ENCODE results near the gene UBE2Z. TPM values are rescaled to one million over a fixed set of nuclear protein-coding genes. Genes with fewer than 3 reads are reported as not detected.

Gene UBE2Z
- total and polyA plus RNA-seq, 2 of the 13 experiments (the other 11 are each of a cell fraction or from before 2014, with no cell fraction given), result 63.2 to 122 TPM

DNA sequence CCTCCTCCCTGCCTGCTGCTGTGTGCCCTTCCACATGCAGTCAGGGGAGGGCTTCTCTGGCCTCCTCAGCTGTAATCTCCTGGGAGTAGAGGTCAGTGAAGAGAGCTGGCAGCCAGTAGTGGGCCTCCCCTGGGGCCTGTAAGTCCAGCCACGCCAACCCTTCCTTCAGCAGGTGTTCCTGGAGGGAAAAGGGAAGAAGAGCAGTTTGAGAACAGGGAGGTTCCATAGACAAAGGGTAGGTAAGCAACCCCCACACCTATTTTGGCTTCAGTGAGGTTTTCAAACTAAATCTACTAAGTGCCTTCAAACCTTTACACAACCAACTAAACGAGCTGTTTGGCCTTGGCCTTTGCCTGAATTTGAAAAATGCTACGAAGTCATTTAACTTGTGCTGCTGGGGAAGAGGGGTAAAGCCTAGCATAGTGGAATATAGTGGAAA lies 22.2 kb downstream of the UBE2Z start (continued):
- TF ChIP-seq, protein P1, sequence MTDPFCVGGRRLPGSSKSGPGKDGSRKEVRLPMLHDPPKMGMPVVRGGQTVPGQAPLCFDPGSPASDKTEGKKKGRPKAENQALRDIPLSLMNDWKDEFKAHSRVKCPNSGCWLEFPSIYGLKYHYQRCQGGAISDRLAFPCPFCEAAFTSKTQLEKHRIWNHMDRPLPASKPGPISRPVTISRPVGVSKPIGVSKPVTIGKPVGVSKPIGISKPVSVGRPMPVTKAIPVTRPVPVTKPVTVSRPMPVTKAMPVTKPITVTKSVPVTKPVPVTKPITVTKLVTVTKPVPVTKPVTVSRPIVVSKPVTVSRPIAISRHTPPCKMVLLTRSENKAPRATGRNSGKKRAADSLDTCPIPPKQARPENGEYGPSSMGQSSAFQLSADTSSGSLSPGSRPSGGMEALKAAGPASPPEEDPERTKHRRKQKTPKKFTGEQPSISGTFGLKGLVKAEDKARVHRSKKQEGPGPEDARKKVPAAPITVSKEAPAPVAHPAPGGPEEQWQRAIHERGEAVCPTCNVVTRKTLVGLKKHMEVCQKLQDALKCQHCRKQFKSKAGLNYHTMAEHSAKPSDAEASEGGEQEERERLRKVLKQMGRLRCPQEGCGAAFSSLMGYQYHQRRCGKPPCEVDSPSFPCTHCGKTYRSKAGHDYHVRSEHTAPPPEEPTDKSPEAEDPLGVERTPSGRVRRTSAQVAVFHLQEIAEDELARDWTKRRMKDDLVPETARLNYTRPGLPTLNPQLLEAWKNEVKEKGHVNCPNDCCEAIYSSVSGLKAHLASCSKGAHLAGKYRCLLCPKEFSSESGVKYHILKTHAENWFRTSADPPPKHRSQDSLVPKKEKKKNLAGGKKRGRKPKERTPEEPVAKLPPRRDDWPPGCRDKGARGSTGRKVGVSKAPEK (CRISPR knock-in tag; IDR thresholded peaks at IDR 0.05; ENCODE audit: borderline replicate concordance), result no peak
- TF ChIP-seq ZNF383 (CRISPR knock-in tag; IDR thresholded peaks at IDR 0.05; ENCODE audit: borderline replicate concordance), result no peak
- no peak for TF ChIP-seq HMG20A (CRISPR knock-in tag; IDR thresholded peaks at IDR 0.05; ENCODE audit: borderline replicate concordance)
- no peak for TF ChIP-seq HHEX (CRISPR knock-in tag; IDR thresholded peaks at IDR 0.05)
- TF ChIP-seq, protein P2, sequence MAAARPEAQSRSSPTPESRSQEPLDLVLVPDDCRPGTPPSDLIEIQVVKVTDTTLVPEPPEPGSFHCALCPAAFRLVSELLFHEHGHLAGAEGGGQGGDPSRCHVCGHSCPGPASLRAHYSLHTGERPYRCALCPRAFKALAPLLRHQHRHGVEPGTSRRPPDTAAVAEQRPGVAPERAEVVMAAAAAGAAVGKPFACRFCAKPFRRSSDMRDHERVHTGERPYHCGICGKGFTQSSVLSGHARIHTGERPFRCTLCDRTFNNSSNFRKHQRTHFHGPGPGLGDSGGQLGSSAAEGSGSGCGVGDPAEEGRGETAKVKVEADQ (CRISPR knock-in tag; IDR thresholded peaks at IDR 0.05; ENCODE audit: borderline replicate concordance), result no peak
- 0 out of 2 replicates have a peak, but pooled peaks have one; percentile 53 for TF ChIP-seq POLR2AphosphoS2 (IDR thresholded peaks at IDR 0.05; ENCODE audit: low read depth, low read length)
- TF ChIP-seq, protein P3, sequence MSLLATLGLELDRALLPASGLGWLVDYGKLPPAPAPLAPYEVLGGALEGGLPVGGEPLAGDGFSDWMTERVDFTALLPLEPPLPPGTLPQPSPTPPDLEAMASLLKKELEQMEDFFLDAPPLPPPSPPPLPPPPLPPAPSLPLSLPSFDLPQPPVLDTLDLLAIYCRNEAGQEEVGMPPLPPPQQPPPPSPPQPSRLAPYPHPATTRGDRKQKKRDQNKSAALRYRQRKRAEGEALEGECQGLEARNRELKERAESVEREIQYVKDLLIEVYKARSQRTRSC (CRISPR knock-in tag; IDR thresholded peaks at IDR 0.05; ENCODE audit: low read depth), result no peak
- TF ChIP-seq CBFB (CRISPR knock-in tag; IDR thresholded peaks at IDR 0.05), result no peak
- TF ChIP-seq, protein P4, sequence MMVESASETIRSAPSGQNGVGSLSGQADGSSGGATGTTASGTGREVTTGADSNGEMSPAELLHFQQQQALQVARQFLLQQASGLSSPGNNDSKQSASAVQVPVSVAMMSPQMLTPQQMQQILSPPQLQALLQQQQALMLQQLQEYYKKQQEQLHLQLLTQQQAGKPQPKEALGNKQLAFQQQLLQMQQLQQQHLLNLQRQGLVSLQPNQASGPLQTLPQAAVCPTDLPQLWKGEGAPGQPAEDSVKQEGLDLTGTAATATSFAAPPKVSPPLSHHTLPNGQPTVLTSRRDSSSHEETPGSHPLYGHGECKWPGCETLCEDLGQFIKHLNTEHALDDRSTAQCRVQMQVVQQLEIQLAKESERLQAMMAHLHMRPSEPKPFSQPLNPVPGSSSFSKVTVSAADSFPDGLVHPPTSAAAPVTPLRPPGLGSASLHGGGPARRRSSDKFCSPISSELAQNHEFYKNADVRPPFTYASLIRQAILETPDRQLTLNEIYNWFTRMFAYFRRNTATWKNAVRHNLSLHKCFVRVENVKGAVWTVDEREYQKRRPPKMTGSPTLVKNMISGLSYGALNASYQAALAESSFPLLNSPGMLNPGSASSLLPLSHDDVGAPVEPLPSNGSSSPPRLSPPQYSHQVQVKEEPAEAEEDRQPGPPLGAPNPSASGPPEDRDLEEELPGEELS (CRISPR knock-in tag; IDR thresholded peaks at IDR 0.05), result no peak; the same call in 1 of the 2 replicates
- peak; percentile 47; the same call in 1 of the 2 replicates for TF ChIP-seq GFI1 (CRISPR knock-in tag; IDR thresholded peaks at IDR 0.05; ENCODE audit: borderline replicate concordance)
- TF ChIP-seq ZFP90 (CRISPR knock-in tag; IDR thresholded peaks at IDR 0.05; ENCODE audit: borderline replicate concordance), result 0 out of 2 replicates have a peak, but pooled peaks have one; percentile 28
- no peak for TF ChIP-seq ATM (IDR thresholded peaks at IDR 0.05; ENCODE audit: borderline replicate concordance)
- TF ChIP-seq, protein P5, sequence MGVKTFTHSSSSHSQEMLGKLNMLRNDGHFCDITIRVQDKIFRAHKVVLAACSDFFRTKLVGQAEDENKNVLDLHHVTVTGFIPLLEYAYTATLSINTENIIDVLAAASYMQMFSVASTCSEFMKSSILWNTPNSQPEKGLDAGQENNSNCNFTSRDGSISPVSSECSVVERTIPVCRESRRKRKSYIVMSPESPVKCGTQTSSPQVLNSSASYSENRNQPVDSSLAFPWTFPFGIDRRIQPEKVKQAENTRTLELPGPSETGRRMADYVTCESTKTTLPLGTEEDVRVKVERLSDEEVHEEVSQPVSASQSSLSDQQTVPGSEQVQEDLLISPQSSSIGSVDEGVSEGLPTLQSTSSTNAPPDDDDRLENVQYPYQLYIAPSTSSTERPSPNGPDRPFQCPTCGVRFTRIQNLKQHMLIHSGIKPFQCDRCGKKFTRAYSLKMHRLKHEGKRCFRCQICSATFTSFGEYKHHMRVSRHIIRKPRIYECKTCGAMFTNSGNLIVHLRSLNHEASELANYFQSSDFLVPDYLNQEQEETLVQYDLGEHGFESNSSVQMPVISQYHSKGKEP (CRISPR knock-in tag; IDR thresholded peaks at IDR 0.05), result no peak
- TF ChIP-seq, protein P6, sequence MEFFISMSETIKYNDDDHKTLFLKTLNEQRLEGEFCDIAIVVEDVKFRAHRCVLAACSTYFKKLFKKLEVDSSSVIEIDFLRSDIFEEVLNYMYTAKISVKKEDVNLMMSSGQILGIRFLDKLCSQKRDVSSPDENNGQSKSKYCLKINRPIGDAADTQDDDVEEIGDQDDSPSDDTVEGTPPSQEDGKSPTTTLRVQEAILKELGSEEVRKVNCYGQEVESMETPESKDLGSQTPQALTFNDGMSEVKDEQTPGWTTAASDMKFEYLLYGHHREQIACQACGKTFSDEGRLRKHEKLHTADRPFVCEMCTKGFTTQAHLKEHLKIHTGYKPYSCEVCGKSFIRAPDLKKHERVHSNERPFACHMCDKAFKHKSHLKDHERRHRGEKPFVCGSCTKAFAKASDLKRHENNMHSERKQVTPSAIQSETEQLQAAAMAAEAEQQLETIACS (CRISPR knock-in tag; IDR thresholded peaks at IDR 0.05), result no peak
- TF ChIP-seq TMF1 (CRISPR knock-in tag; IDR thresholded peaks at IDR 0.05; ENCODE audit: low read depth), result no peak
- TF ChIP-seq, protein P7, sequence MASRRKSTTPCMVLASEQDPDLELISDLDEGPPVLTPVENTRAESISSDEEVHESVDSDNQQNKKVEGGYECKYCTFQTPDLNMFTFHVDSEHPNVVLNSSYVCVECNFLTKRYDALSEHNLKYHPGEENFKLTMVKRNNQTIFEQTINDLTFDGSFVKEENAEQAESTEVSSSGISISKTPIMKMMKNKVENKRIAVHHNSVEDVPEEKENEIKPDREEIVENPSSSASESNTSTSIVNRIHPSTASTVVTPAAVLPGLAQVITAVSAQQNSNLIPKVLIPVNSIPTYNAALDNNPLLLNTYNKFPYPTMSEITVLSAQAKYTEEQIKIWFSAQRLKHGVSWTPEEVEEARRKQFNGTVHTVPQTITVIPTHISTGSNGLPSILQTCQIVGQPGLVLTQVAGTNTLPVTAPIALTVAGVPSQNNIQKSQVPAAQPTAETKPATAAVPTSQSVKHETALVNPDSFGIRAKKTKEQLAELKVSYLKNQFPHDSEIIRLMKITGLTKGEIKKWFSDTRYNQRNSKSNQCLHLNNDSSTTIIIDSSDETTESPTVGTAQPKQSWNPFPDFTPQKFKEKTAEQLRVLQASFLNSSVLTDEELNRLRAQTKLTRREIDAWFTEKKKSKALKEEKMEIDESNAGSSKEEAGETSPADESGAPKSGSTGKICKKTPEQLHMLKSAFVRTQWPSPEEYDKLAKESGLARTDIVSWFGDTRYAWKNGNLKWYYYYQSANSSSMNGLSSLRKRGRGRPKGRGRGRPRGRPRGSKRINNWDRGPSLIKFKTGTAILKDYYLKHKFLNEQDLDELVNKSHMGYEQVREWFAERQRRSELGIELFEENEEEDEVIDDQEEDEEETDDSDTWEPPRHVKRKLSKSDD (CRISPR knock-in tag; IDR thresholded peaks at IDR 0.05; ENCODE audit: low read depth), result no peak
- no peak for TF ChIP-seq CREB1 (IDR thresholded peaks at IDR 0.05)
- TF ChIP-seq CREB1 (CRISPR knock-in tag; IDR thresholded peaks at IDR 0.05), result peak; percentile 48; the same call in 1 of the 2 replicates

All from HepG2 (cell line).